Bronchial epithelial cell (primary cell): ENCODE results near the gene TRRAP. TPM values are rescaled to one million over a fixed set of nuclear protein-coding genes. Genes with fewer than 3 reads are reported as not detected.

Experiments
- DNase-seq: peaks from one replicate; pipeline ENCODE4 v3.0.0-alpha.2; 2010; ENCODE audit warnings: low read depth
- FAIRE-seq: peaks from 2 replicates; lab custom pipeline; 2011; peaks lifted over from hg19 to GRCh38; lab: Jason Lieb, UNC
- H3K27me3 ChIP-seq: 2 replicates; pipeline ENCODE4 v1.5.1; 2011; ENCODE audit warnings: low read length; ENCODE audit not compliant: control insufficient read depth, insufficient read depth
- H3K36me3 ChIP-seq: 2 replicates; pipeline ENCODE4 v1.5.1; 2011; ENCODE audit warnings: low read length; ENCODE audit not compliant: control insufficient read depth, insufficient read depth
- H3K4me3 ChIP-seq: 2 replicates; pipeline ENCODE4 v1.5.1; 2011; ENCODE audit warnings: mild to moderate bottlenecking, low read depth, low read length, control low read depth
- total RNA-seq: library from RNA; depleted of rRNA; stranded (reverse); fragments of >200 nt; gene quantifications from 2 replicates; pipeline ENCODE4 v1.2.1, GENCODE V29; 2014
- TF ChIP-seq, protein P1 (sequence below): IDR thresholded peaks from 2 replicates; pipeline ENCODE4 v1.5.1; 2011; ENCODE audit warnings: mild to moderate bottlenecking, moderate library complexity, low read length, control low read depth, inconsistent platforms; ENCODE audit not compliant: insufficient read depth, severe bottlenecking

Gene TRRAP
- total RNA-seq, 1 donor from 2014 or later, result 8.2 TPM

DNA sequence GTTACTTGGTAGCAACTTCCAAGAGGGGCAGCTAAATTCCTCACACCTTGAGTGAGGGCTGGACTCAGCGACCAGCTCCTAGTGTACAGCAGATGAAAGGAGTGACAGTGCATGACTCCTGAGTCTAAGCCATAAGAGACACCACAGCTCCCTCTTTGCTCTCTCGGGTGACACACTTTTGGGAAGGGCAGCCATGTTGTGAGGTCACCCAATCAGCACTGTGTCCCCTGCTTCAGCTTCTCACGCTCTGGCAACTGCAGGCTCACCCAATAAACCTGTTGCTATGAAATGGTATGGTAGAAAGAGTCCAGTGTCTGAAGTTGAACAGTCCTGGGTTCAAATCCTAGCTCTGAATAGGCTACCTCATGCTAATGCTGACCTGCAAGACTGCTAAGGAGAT lies 29.4 kb upstream of the TRRAP start:
- Histone ChIP-seq H3K36me3 (no peaks in the 10 kb centered on the region), H3K27me3 (no peaks in the 10 kb centered on the region), H3K4me3 (no peak overlapping the region)
- FAIRE-seq (no peak), DNase-seq (no peak)
- TF ChIP-seq, protein P1, sequence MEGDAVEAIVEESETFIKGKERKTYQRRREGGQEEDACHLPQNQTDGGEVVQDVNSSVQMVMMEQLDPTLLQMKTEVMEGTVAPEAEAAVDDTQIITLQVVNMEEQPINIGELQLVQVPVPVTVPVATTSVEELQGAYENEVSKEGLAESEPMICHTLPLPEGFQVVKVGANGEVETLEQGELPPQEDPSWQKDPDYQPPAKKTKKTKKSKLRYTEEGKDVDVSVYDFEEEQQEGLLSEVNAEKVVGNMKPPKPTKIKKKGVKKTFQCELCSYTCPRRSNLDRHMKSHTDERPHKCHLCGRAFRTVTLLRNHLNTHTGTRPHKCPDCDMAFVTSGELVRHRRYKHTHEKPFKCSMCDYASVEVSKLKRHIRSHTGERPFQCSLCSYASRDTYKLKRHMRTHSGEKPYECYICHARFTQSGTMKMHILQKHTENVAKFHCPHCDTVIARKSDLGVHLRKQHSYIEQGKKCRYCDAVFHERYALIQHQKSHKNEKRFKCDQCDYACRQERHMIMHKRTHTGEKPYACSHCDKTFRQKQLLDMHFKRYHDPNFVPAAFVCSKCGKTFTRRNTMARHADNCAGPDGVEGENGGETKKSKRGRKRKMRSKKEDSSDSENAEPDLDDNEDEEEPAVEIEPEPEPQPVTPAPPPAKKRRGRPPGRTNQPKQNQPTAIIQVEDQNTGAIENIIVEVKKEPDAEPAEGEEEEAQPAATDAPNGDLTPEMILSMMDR, result no peak

- Histone ChIP-seq H3K4me3 (no peak overlapping the region), H3K36me3 (no peaks in the 10 kb centered on the region), H3K27me3 (no peaks in the 10 kb centered on the region)
- TF ChIP-seq, protein P1, result no peak
- FAIRE-seq (no peak), DNase-seq (no peak)
These were observed 25.5 kb upstream of the TRRAP start for GRCh38 chr7:98852826-98853225.

DNA sequence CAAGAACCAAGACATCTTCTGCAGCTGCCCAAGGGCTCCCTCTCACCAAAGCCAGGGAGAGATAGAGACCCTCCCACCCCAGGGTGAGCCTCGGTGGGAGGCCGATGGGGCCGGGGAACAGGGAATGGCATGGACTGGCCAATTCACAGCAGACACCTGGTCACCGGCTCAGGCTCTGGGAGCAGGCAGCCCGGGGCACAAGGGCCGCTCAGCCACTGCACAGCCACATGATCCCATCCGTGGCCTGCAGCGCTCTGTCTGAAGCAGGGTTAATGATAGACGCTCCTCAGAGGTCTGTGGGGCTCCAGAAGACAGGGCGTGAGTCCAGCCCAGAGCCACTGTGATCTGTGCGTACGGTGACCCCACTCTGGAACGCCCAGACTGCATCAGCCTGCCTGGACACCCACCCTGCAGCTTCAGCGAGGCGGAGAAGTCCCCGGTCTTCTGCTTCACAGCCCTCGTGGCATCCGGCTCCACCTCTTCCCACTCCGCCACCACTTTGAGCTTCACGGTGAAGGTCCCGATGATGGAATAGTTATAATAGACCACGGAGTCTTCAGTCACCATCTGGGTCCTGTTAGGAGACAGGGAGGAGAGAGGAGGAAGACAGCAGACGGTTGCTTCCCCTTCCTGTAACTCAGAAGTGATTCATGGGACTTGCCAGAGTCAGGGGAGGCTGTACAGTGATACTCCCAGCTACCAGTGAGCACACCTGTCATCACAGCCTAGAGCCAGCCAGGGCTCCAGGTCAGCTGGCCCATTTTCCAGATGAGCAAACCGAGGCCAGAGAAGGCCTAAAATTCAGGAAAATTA lies 22.5 kb upstream of the TRRAP start:
- no peak overlapping the region for H3K4me3 ChIP-seq
- H3K27me3 ChIP-seq, result no peaks in the 10 kb centered on the region
- FAIRE-seq (no peak), DNase-seq (no peak)
- TF ChIP-seq, protein P1, result no peak
- no peaks in the 10 kb centered on the region for H3K36me3 ChIP-seq

DNA sequence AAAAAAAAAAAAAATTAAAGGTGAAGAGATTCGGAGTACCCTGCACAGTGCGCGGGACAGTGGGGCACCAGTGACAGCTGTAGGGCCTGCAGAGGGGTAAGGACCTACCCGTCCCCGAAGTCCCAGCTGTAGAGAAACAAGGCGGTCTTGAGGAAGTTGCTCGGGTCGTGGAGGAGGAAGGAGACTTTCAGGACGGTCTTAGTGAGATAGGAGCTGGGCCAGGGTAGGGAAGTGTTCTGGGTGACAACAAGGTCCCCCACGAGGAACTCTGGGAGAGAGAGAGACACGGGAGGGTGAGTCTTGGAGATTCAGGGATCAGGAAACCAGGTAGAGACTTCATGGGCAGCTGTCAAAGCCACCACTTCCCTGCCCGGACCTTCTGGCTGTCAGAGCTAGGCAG lies 18.3 kb upstream of the TRRAP start:
- no peak overlapping the region for H3K4me3 ChIP-seq
- TF ChIP-seq, protein P1, result no peak
- no peak for FAIRE-seq

DNA sequence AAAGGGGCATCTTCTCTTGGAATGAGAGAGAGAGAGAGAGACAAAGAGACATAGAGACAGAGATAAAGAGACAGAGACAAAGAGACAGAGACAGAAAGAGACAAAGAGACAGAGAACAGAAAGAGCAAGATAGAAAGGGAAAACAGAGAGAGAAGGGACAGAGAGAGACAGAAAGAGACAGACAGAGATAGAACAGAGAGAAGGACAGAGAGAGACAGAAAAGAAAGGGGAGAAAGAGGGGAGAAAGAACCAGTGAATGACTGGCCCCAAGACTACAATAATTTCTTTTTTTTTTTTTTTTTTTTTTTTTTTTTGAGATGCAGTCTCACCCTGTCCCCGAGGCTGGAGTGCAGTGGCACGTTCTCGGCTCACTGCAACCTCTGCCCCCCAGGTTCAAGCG lies 16.1 kb upstream of the TRRAP start:
- FAIRE-seq (no peak), DNase-seq (no peak)
- Histone ChIP-seq H3K27me3 (no peaks in the 10 kb centered on the region), H3K4me3 (no peak overlapping the region), H3K36me3 (no peaks in the 10 kb centered on the region)
- TF ChIP-seq, protein P1, result no peak

More for the DNA sequence above, 18.3 kb upstream of the TRRAP start:
- Histone ChIP-seq H3K36me3 (no peaks in the 10 kb centered on the region), H3K27me3 (no peaks in the 10 kb centered on the region)
- no peak for DNase-seq
